ENCODE data around the gene WDR3. TPM values are rescaled to one million over a fixed set of nuclear protein-coding genes. Genes with fewer than 3 reads are reported as not detected.

WDR3 gene
- total RNA-seq (20.9 TPM), polyA plus RNA-seq (ENCODE audit: insufficient read depth, low read depth, low replicate concordance) (3.6 TPM)
- long read RNA-seq, donor 1 = 0 reads
- long read RNA-seq, donor 2, full-length matches to known transcripts = 2 of 2 reads
- long read RNA-seq, donor 2, partial matches to known transcripts = 0 of 2 reads
- long read RNA-seq, donor 2, other reads (novel, unspliced or antisense) = 0 of 2 reads
- long read RNA-seq, donor 3, full-length matches to known transcripts = 3 of 22 reads
- long read RNA-seq, donor 3, partial matches to known transcripts = 19 of 22 reads
- long read RNA-seq, donor 3, other reads (novel, unspliced or antisense) = 0 of 22 reads
- long read RNA-seq, donor 4, full-length matches to known transcripts = 3 of 3 reads
- long read RNA-seq, donor 4, partial matches to known transcripts = 0 of 3 reads
- long read RNA-seq, donor 4, other reads (novel, unspliced or antisense) = 0 of 3 reads
- long read RNA-seq, donor 5 = 0 reads
- long read RNA-seq, donor 6, full-length matches to known transcripts = 1 of 15 reads
- long read RNA-seq, donor 6, partial matches to known transcripts = 14 of 15 reads
- long read RNA-seq, donor 6, other reads (novel, unspliced or antisense) = 0 of 15 reads
- long read RNA-seq, donor 7, full-length matches to known transcripts = 8 of 22 reads
- long read RNA-seq, donor 7, partial matches to known transcripts = 5 of 22 reads
- long read RNA-seq, donor 7, other reads (novel, unspliced or antisense) = 9 of 22 reads
- long read RNA-seq, donor 8 = 0 reads
- long read RNA-seq, donor 9 = 0 reads
- long read RNA-seq, donor 10 = 0 reads

DNA sequence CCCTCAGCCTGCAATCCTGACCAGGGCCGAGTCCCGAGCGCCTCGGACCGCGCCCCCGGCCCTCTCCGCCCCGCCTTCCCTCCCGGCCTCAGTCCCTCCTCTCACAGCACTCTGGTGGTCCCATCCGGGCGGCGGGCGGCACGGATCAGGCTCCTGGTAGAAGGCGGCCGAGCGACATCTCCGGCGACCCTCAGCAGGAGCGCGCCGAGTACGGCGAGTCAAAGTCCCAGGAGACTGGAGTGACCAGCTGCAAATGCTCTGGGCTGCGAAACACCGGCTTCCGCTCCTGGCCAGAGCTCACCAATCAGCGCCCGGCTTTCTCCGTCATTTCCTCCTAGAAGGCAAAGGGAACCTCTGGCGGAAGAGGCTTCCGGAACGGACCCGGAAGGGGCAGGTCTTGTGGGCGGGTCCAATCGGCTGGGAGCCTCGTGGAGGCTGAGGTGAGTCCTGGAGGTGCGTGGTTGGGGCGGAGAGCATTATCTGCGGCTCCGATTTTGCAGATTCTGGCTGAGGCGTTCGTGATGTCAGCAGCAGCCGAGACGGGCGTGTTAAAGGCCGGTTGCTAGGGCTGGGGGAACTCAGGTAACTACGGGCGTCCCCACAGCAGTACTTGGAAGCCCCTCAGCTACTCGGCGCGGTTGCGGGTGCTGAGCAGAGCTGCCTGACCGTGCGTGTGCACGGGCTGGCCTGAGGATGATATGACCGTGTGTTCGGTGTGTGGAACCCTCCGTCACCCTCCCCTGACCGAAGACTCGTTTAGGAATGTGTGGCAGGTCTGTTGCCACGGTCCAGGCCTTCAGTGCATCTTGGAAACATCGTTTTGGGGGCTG, at the start of gene WDR3, which contains the start of gene GDAP2:
TSS of gene WDR3 (plus strand) at position 397 of the 830 bp plus-strand sequence. CDS start 3,581 bp downstream, outside the sequence.
TSS of gene GDAP2 (minus strand) at position 279 of the 830 bp plus-strand sequence. CDS start 9,264 bp downstream, outside the sequence.
- no peaks in the 10 kb centered on the region for H3K27me3 ChIP-seq (ENCODE audit: control insufficient read depth, insufficient read depth, low read length)
- TF ChIP-seq, protein P1, sequence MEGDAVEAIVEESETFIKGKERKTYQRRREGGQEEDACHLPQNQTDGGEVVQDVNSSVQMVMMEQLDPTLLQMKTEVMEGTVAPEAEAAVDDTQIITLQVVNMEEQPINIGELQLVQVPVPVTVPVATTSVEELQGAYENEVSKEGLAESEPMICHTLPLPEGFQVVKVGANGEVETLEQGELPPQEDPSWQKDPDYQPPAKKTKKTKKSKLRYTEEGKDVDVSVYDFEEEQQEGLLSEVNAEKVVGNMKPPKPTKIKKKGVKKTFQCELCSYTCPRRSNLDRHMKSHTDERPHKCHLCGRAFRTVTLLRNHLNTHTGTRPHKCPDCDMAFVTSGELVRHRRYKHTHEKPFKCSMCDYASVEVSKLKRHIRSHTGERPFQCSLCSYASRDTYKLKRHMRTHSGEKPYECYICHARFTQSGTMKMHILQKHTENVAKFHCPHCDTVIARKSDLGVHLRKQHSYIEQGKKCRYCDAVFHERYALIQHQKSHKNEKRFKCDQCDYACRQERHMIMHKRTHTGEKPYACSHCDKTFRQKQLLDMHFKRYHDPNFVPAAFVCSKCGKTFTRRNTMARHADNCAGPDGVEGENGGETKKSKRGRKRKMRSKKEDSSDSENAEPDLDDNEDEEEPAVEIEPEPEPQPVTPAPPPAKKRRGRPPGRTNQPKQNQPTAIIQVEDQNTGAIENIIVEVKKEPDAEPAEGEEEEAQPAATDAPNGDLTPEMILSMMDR (IDR thresholded peaks at IDR 0.05; ENCODE audit: borderline replicate concordance, extremely low read depth, insufficient read depth) = no peak
- H3K9me3 ChIP-seq (ENCODE audit: control insufficient read depth in 2 of 3, insufficient read depth in 1 of 3, low read length in 3 of 3) = no peaks in the 10 kb centered on the region
- peaks cover 0 to 10% (median 8%) of the 10 kb centered on the region in 3 donors for H3K4me1 ChIP-seq (ENCODE audit: control insufficient read depth in 2 of 3, insufficient read depth in 2 of 3, low read depth in 1 of 3, low read length in 3 of 3)
- DNase-seq (peak; percentile 97 to 99 (median 99)), FAIRE-seq (peak; percentile 50)
- peak within 1 kb of the TSS; percentile 63 to 85 for H3K27ac ChIP-seq (ENCODE audit: low read depth in 2 of 2, low read length in 2 of 2)
- intact Hi-C loops (cut with DNase I) = no loop called here
- peak within 1 kb of the TSS; percentile 81 to 98 (median 84) for H3K9ac ChIP-seq (ENCODE audit: low read length in 3 of 3)
- H3K36me3 ChIP-seq (ENCODE audit: control insufficient read depth in 2 of 3, insufficient read depth in 3 of 3, low read length in 3 of 3) = no peaks in the 10 kb centered on the region
- H3K4me3 ChIP-seq (ENCODE audit: low read length in 3 of 3) = peak within 1 kb of the TSS; percentile 88 to 99 (median 97)

DNA sequence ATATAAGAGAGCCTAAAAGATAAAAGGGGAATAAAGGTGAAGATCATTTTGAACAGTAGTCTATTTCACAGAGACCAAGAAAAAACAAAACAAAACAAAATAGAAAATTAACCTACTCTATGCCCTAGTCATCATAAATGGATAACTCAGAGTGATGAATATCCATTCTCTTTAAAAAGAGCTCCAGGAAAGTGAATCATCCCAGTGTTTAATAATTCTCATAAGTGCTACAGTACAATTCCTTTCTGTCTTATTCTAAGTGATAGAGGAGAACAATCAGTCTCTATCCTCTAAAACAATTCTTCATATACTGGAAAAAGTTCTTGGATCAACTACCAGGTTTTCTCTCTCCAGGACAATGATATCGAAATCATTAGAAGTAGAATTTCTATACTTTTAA, 45.9 kb upstream of the WDR3 start:
- DNase-seq (no peak), FAIRE-seq (no peak)
- H3K4me3 ChIP-seq (ENCODE audit: low read length in 3 of 3) = no peak overlapping the region
- H3K27me3 ChIP-seq (ENCODE audit: control insufficient read depth, insufficient read depth, low read length) = no peaks in the 10 kb centered on the region
- H3K9ac ChIP-seq (ENCODE audit: low read length in 3 of 3) = no peak overlapping the region
- H3K4me1 ChIP-seq (ENCODE audit: control insufficient read depth in 2 of 3, insufficient read depth in 2 of 3, low read depth in 1 of 3, low read length in 3 of 3) = no peaks in the 10 kb centered on the region
- H3K9me3 ChIP-seq (ENCODE audit: control insufficient read depth in 2 of 3, insufficient read depth in 1 of 3, low read length in 3 of 3) = no peaks in the 10 kb centered on the region
- intact Hi-C loops (cut with DNase I) = no loop called here
- TF ChIP-seq, protein P1 (IDR thresholded peaks at IDR 0.05; ENCODE audit: borderline replicate concordance, extremely low read depth, insufficient read depth) = no peak
- peaks cover 5 to 31% (median 6%) of the 10 kb centered on the region in 3 donors for H3K36me3 ChIP-seq (ENCODE audit: control insufficient read depth in 2 of 3, insufficient read depth in 3 of 3, low read length in 3 of 3)
- no peak overlapping the region for H3K27ac ChIP-seq (ENCODE audit: low read depth in 2 of 2, low read length in 2 of 2)

DNA sequence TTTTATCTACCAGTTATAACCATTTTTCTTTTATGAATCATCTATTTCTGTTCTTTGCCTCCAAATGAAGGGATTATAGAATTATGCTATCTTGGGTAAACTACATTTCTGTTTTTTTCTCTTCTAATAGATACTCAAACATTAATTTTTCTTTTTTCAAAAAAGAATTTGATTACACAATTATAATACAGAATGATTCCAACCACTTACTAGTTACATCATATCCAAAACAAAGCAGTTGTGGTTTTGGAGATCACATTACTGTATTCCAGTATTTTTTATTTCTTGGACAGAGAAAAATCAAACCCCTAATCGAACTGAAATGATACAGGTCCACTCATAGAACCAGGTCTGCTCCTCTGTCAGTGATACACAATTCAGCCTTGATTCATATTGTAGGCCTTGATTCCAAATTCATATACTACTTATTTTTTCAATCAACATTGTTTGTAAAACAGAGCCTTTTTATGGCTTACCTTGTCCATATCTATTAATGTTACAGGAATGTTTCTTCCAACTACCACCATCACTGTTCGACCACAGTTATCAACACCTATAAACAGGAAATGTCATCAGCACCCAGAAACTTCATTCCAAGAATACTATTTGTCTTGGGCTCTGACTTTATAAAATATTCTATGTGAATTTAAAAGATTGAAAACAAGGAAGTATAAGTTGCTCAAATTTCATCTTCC, 43.3 kb upstream of the WDR3 start:
- no peak for FAIRE-seq
- intact Hi-C loops (cut with DNase I) = no loop called here
- Histone ChIP-seq H3K27ac (ENCODE audit: low read depth in 2 of 2, low read length in 2 of 2) (no peak overlapping the region), H3K9ac (ENCODE audit: low read length in 3 of 3) (no peak overlapping the region), H3K36me3 (ENCODE audit: control insufficient read depth in 2 of 3, insufficient read depth in 3 of 3, low read length in 3 of 3) (peaks cover 2 to 10% (median 6%) of the 10 kb centered on the region in 3 donors), H3K9me3 (ENCODE audit: control insufficient read depth in 2 of 3, insufficient read depth in 1 of 3, low read length in 3 of 3) (no peaks in the 10 kb centered on the region), H3K27me3 (ENCODE audit: control insufficient read depth, insufficient read depth, low read length) (no peaks in the 10 kb centered on the region), H3K4me3 (ENCODE audit: low read length in 3 of 3) (no peak overlapping the region), H3K4me1 (ENCODE audit: control insufficient read depth in 2 of 3, insufficient read depth in 2 of 3, low read depth in 1 of 3, low read length in 3 of 3) (peaks cover 0 to 4% (median 0%) of the 10 kb centered on the region in 3 donors)
- TF ChIP-seq, protein P1 (IDR thresholded peaks at IDR 0.05; ENCODE audit: borderline replicate concordance, extremely low read depth, insufficient read depth) = no peak
- no peak for DNase-seq
